H1 (cell line): ENCODE data around the gene PUSL1. TPM values are rescaled to one million over a fixed set of nuclear protein-coding genes. Genes with fewer than 3 reads are reported as not detected.

Experiments
- CTCF ChIA-PET: fragments of 300-600 bp; sonication (Branson Sonifier 250); formaldehyde crosslinking; loops from one replicate; lab custom pipeline; 2021; ENCODE audit not compliant: partially characterized antibody; lab: Charles Lee
- POLR2A ChIA-PET: fragments of 300-600 bp; sonication (Branson Sonifier 250); formaldehyde crosslinking; loops from one replicate; lab custom pipeline; 2021; ENCODE audit warnings: inconsistent platforms; ENCODE audit not compliant: partially characterized antibody; lab: Charles Lee
- DNase-seq, 2 experiments: peaks; one replicate each; pipeline versions ENCODE4 v3.0.0 to v3.0.0-alpha.2; 2010 to 2022; ENCODE audit warnings: low spot score in 2 of 2, low read depth in 1 of 2, mixed read lengths in 1 of 2
- FAIRE-seq: peaks from 2 replicates; lab custom pipeline; 2011; peaks lifted over from hg19 to GRCh38; lab: Jason Lieb, UNC
- H2AFZ ChIP-seq: 2 replicates; pipeline ENCODE4 v1.8.1; 2012; ENCODE audit warnings: low read length, inconsistent platforms
- H2AK5ac ChIP-seq: 2 replicates; pipeline ENCODE4 v1.6.1; 2013; ENCODE audit warnings: low read depth, low read length
- H2BK120ac ChIP-seq: replicated peaks from 2 replicates; pipeline ENCODE3; 2013; ENCODE audit warnings: low read depth, low read length, inconsistent platforms
- H2BK12ac ChIP-seq: 2 replicates; pipeline ENCODE4 v1.6.1; 2013; ENCODE audit warnings: low read depth, low read length
- H2BK15ac ChIP-seq: 2 replicates; pipeline ENCODE4 v1.6.1; 2013; ENCODE audit warnings: low read length
- H2BK20ac ChIP-seq: 2 replicates; pipeline ENCODE4 v1.6.1; 2013; ENCODE audit warnings: low read length
- H2BK5ac ChIP-seq: 2 replicates; pipeline ENCODE4 v1.6.1; 2013; ENCODE audit warnings: low read depth, low read length
- H3K14ac ChIP-seq: 2 replicates; pipeline ENCODE4 v1.6.1; 2013; ENCODE audit warnings: inconsistent platforms; ENCODE audit not compliant: insufficient read length
- H3K18ac ChIP-seq: 2 replicates; pipeline ENCODE4 v1.6.1; 2013; ENCODE audit warnings: low read length; ENCODE audit errors: extremely low read depth
- H3K23ac ChIP-seq: 2 replicates; pipeline ENCODE4 v1.6.1; 2013; ENCODE audit warnings: inconsistent platforms; ENCODE audit not compliant: insufficient read length
- H3K23me2 ChIP-seq: 2 replicates; pipeline ENCODE4 v1.6.1; 2013; ENCODE audit warnings: low read depth, low read length
- H3K27ac ChIP-seq: 2 replicates; pipeline ENCODE4 v1.6.1; 2011; ENCODE audit warnings: low read depth, low read length, inconsistent platforms
- H3K27me3 ChIP-seq, 4 experiments: replicated peaks in 1 of 4; 1 replicate in 1 of 4; 2 replicates in 3 of 4; pipeline versions ENCODE4 v1.6.1 to v1.8.1; 2011 to 2013; ENCODE audit warnings: low read length in 3 of 4, mild to moderate bottlenecking in 3 of 4, inconsistent platforms in 2 of 4, mixed read lengths in 2 of 4, moderate library complexity in 1 of 4; ENCODE audit not compliant: control insufficient read depth in 3 of 4, insufficient read depth in 3 of 4; ENCODE audit errors: extremely low read depth in 1 of 4
- H3K36me3 ChIP-seq, 4 experiments: 2 replicates each; pipeline versions ENCODE4 v1.6.1 to v1.8.1; 2011 to 2013; ENCODE audit warnings: mild to moderate bottlenecking in 4 of 4, low read length in 3 of 4, moderate library complexity in 2 of 4, control low read depth in 1 of 4, inconsistent platforms in 1 of 4; ENCODE audit not compliant: insufficient read depth in 4 of 4, control insufficient read depth in 2 of 4
- H3K4ac ChIP-seq: replicated peaks from 2 replicates; pipeline ENCODE3; 2013; ENCODE audit warnings: low read length, low read depth, mixed read lengths, inconsistent platforms; ENCODE audit not compliant: insufficient read length
- H3K4me1 ChIP-seq, 4 experiments: replicated peaks in 1 of 4; 1 replicate in 1 of 4; 2 replicates in 3 of 4; pipeline versions ENCODE4 v1.6.1 to v1.8.1; 2011 to 2013; ENCODE audit warnings: low read length in 3 of 4, inconsistent platforms in 2 of 4, mixed read lengths in 1 of 4; ENCODE audit not compliant: insufficient read depth in 4 of 4, control insufficient read depth in 3 of 4
- H3K4me2 ChIP-seq, 2 experiments: 2 replicates each; pipeline versions ENCODE4 v1.6.1 to v1.8.1; 2011 to 2013; ENCODE audit warnings: low read depth in 2 of 2, low read length in 2 of 2, control low read depth in 1 of 2, inconsistent platforms in 1 of 2, mild to moderate bottlenecking in 1 of 2; ENCODE audit not compliant: insufficient read depth in 1 of 2
- H3K4me3 ChIP-seq, 4 experiments: fragments of 200-600, 300-600 bp in 1 of 4; sonication (generic), shearing (Covaris generic), sonication (Bioruptor Twin) in 1 of 4; 2 replicates each; pipeline versions ENCODE4 v1.5.1 to v1.8.1; 2011 to 2016; ENCODE audit warnings: low read length in 4 of 4, low read depth in 3 of 4, control low read depth in 2 of 4, inconsistent platforms in 2 of 4, mild to moderate bottlenecking in 2 of 4, mixed read lengths in 1 of 4, moderate library complexity in 1 of 4; ENCODE audit not compliant: insufficient read depth in 2 of 4; ENCODE audit errors: extremely low read depth in 1 of 4
- H3K56ac ChIP-seq: replicated peaks from 2 replicates; pipeline ENCODE3; 2013; ENCODE audit warnings: low read depth, mild to moderate bottlenecking, mixed read lengths, low read length, inconsistent platforms; ENCODE audit not compliant: insufficient read length
- H3K79me1 ChIP-seq: 2 replicates; pipeline ENCODE4 v1.6.1; 2013; ENCODE audit warnings: low read depth, low read length, control low read depth
- H3K79me2 ChIP-seq, 2 experiments: 2 replicates each; pipeline versions ENCODE4 v1.6.1 to v1.8.1; 2012 to 2013; ENCODE audit warnings: low read length in 2 of 2, mild to moderate bottlenecking in 2 of 2, inconsistent platforms in 1 of 2; ENCODE audit not compliant: insufficient read depth in 2 of 2, control insufficient read depth in 1 of 2
- H3K9ac ChIP-seq, 4 experiments: replicated peaks in 1 of 4; 1 replicate in 1 of 4; 2 replicates in 3 of 4; pipeline versions ENCODE4 v1.6.1 to v1.8.1; 2011 to 2013; ENCODE audit warnings: low read depth in 3 of 4, low read length in 3 of 4, control low read depth in 2 of 4, mild to moderate bottlenecking in 2 of 4, moderate library complexity in 2 of 4, inconsistent platforms in 1 of 4; ENCODE audit errors: extremely low read depth in 1 of 4
- H3K9me3 ChIP-seq, 2 experiments: 2 replicates each; pipeline versions ENCODE4 v1.6.1 to v1.8.1; 2012 to 2013; ENCODE audit warnings: mild to moderate bottlenecking in 2 of 2, moderate library complexity in 2 of 2, control low read depth in 1 of 2, inconsistent platforms in 1 of 2, low read depth in 1 of 2, low read length in 1 of 2, mixed read lengths in 1 of 2; ENCODE audit not compliant: insufficient read depth in 2 of 2
- H4K20me1 ChIP-seq, 2 experiments: replicated peaks in 1 of 2; 2 replicates each; pipeline versions ENCODE3 to v1.8.1; 2011 to 2013; ENCODE audit warnings: inconsistent platforms in 2 of 2, low read length in 2 of 2, mild to moderate bottlenecking in 1 of 2; ENCODE audit not compliant: insufficient read depth in 2 of 2, control insufficient read depth in 1 of 2
- H4K5ac ChIP-seq: 2 replicates; pipeline ENCODE4 v1.6.1; 2013; ENCODE audit warnings: low read length, low read depth, mixed read lengths, inconsistent platforms; ENCODE audit not compliant: insufficient read length
- H4K8ac ChIP-seq: 2 replicates; pipeline ENCODE4 v1.8.0; 2013; ENCODE audit warnings: mild to moderate bottlenecking, moderate library complexity, low read length, inconsistent platforms; ENCODE audit not compliant: insufficient read depth; ENCODE audit errors: extremely low read depth
- H4K91ac ChIP-seq: replicated peaks from 2 replicates; pipeline ENCODE3; 2013; ENCODE audit warnings: low read length, mixed read lengths, inconsistent platforms; ENCODE audit not compliant: insufficient read length
- BRCA1 ChIP-seq: IDR thresholded peaks from 2 replicates; pipeline ENCODE4 v1.6.1; 2012; ENCODE audit warnings: low read depth, low read length, improper control_type of control experiment
- CBX8 ChIP-seq: fragments of 300-800, 300-1000 bp; sonication (generic); IDR thresholded peaks from 2 replicates; pipeline ENCODE4 v1.7.1; 2016; ENCODE audit warnings: low read depth, low read length, borderline replicate concordance
- CEBPB ChIP-seq: IDR thresholded peaks from 2 replicates; pipeline ENCODE4 v1.6.1; 2012; ENCODE audit warnings: low read depth, low read length
- CTBP2 ChIP-seq: IDR thresholded peaks from 2 replicates; pipeline ENCODE4 v1.7.0; 2011; ENCODE audit warnings: borderline replicate concordance, mild to moderate bottlenecking, moderate library complexity, mixed read lengths, low read length; ENCODE audit not compliant: insufficient read depth, insufficient read length
- MAFK ChIP-seq: IDR thresholded peaks from 2 replicates; pipeline ENCODE4 v1.6.1; 2012; ENCODE audit warnings: low read depth, mild to moderate bottlenecking, improper control_type of control experiment, low read length
- RFX5 ChIP-seq: IDR thresholded peaks from 2 replicates; pipeline ENCODE4 v1.6.1; 2011; ENCODE audit warnings: low read depth, low read length, improper control_type of control experiment, borderline replicate concordance
- SAP30 ChIP-seq: fragments of 300-600 bp; sonication (generic); IDR thresholded peaks from 2 replicates; pipeline ENCODE4 v1.7.1; 2012; ENCODE audit warnings: low read length, moderate library complexity, mild to moderate bottlenecking, inconsistent platforms; ENCODE audit not compliant: insufficient read depth, insufficient replicate concordance
- TCF12 ChIP-seq: IDR thresholded peaks from 2 replicates; pipeline ENCODE4 v1.6.1; 2011; ENCODE audit warnings: low read depth, mild to moderate bottlenecking, low read length
- YY1 ChIP-seq: IDR thresholded peaks from 2 replicates; pipeline ENCODE4 v1.6.1; 2011; ENCODE audit warnings: low read depth, mild to moderate bottlenecking, low read length
- WGBS, 2 experiments: shearing (Covaris generic) in 1 of 2; methylation state at CpG; one replicate each; pipeline versions ENCODE4 v1.1.6 to v1.1.7; 2013 to 2015; ENCODE audit warnings: low lambda C conversion rate in 2 of 2, mixed read lengths in 2 of 2, inconsistent platforms in 1 of 2, low coverage in 1 of 2, missing lambda C conversion rate in 1 of 2; ENCODE audit not compliant: insufficient replicate concordance in 2 of 2, insufficient coverage in 1 of 2, insufficient read length in 1 of 2; ENCODE audit errors: extremely low coverage in 1 of 2, missing lambda C conversion rate in 1 of 2; 5-methylcytosine and 5-hydroxymethylcytosine counted together
- polyA plus RNA-seq, 7 experiments: library from polyadenylated mRNA; depleted of rRNA in 3 of 7; stranded (reverse) in 5 of 7; unstranded in 2 of 7; fragments of >200 nt in 5 of 7; fragments of 200-250 nt in 2 of 7; gene quantifications; 1 replicate in 5 of 7; 2 replicates in 1 of 7; 4 replicates in 1 of 7; pipeline versions ENCODE4 v1.2.1 to v1.2.3, GENCODE V29; 2011 to 2013; ENCODE audit warnings: missing spikeins in 2 of 7, mixed read lengths in 2 of 7
- total RNA-seq: library from RNA; stranded (reverse); fragmentation: NEBNext Ultra II Directional; extraction: Animal tissue kit (Norgen Biotek cat#: 25700); gene quantifications from 2 replicates; pipeline ENCODE4 v1.2.1, GENCODE V29; 2021
- TF ChIP-seq, protein P1 (sequence below): IDR thresholded peaks from 2 replicates; pipeline ENCODE4 v1.6.1; 2011; ENCODE audit warnings: low read length, improper control_type of control experiment
- TF ChIP-seq, protein P2 (sequence below): IDR thresholded peaks from 2 replicates; pipeline ENCODE4 v1.6.1; 2012; ENCODE audit warnings: low read length, inconsistent platforms

Gene PUSL1
- total and polyA plus RNA-seq, 2 of the 8 experiments (the other 6 are each of a cell fraction or from before 2014, with no cell fraction given) = 38.8 to 87.4 TPM

DNA sequence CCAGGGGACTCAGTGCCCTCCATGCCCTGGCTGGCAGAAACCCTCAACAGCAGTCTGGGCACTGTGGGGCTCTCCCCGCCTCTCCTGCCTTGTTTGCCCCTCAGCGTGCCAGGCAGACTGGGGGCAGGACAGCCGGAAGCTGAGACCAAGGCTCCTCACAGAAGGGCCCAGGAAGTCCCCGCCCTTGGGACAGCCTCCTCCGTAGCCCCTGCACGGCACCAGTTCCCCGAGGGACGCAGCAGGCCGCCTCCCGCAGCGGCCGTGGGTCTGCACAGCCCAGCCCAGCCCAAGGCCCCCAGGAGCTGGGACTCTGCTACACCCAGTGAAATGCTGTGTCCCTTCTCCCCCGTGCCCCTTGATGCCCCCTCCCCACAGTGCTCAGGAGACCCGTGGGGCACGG is 19.9 kb downstream of the PUSL1 start:
- WGBS, 2 experiments = 100% methylated on average over 6 of the region's 15 CpGs; no CpG with 5 or more reads in 1 of the 2 experiments
- peaks cover 13% of the 10 kb centered on the region for H3K79me1 ChIP-seq
- H2BK120ac ChIP-seq = no peak overlapping the region
- H3K27ac ChIP-seq = no peak overlapping the region
- H2AFZ ChIP-seq = no peak overlapping the region
- CTCF ChIA-PET = interaction anchor here (0.5 kb wide), 1 partner anchor 340 kb away, joined by 3 read pairs; no protein-coding TSS in a partner anchor
- peaks cover 0 to 6% of the 10 kb centered on the region in 2 experiments; a peak in 2 of 4 replicates for H3K9me3 ChIP-seq
- no peak overlapping the region for H3K4me2 ChIP-seq
- peaks cover 0 to 3% (median 0%) of the 10 kb centered on the region in 4 experiments; a peak in 1 of 8 replicates for H3K36me3 ChIP-seq
- H2BK12ac ChIP-seq = no peak overlapping the region
- no peak overlapping the region for H2BK15ac ChIP-seq
- FAIRE-seq = no peak
- no peaks in the 10 kb centered on the region; a peak in 1 of 7 replicates for H3K27me3 ChIP-seq
- no peak overlapping the region for H3K23ac ChIP-seq
- no peak for DNase-seq
- no peak overlapping the region for H2AK5ac ChIP-seq
- H3K56ac ChIP-seq = no peak overlapping the region
- no peak overlapping the region for H2BK20ac ChIP-seq
- no peak overlapping the region for H3K9ac ChIP-seq
- H4K5ac ChIP-seq = no peak overlapping the region
- no peak overlapping the region for H3K4ac ChIP-seq
- H4K8ac ChIP-seq = no peak overlapping the region
- peaks cover 3 to 16% of the 10 kb centered on the region in 2 experiments; a peak in 3 of 4 replicates for H3K79me2 ChIP-seq
- H3K14ac ChIP-seq = no peak overlapping the region
- H4K91ac ChIP-seq = no peak overlapping the region
- no peak overlapping the region for H3K18ac ChIP-seq
- peaks cover 0 to 8% (median 3%) of the 10 kb centered on the region in 4 experiments; a peak in 5 of 7 replicates for H3K4me1 ChIP-seq
- POLR2A ChIA-PET = interaction anchor here (0.6 to 1.4 kb wide), 4 partner anchors 8 to 32 kb away, joined by 3 to 4 read pairs (median 4); no protein-coding TSS in a partner anchor
- H3K4me3 ChIP-seq = no peak overlapping the region
- H4K20me1 ChIP-seq = peaks cover 3 to 26% of the 10 kb centered on the region in 2 experiments
- H2BK5ac ChIP-seq = no peak overlapping the region
- peaks cover 9% of the 10 kb centered on the region for H3K23me2 ChIP-seq
- TF ChIP-seq MAFK (no peak), CTBP2 (no peak), TCF12 (no peak), SAP30 (no peak), BRCA1 (no peak), YY1 (no peak), CEBPB (no peak), CBX8 (no peak), RFX5 (no peak)
- TF ChIP-seq, protein P1, sequence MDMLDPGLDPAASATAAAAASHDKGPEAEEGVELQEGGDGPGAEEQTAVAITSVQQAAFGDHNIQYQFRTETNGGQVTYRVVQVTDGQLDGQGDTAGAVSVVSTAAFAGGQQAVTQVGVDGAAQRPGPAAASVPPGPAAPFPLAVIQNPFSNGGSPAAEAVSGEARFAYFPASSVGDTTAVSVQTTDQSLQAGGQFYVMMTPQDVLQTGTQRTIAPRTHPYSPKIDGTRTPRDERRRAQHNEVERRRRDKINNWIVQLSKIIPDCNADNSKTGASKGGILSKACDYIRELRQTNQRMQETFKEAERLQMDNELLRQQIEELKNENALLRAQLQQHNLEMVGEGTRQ = no peak
- TF ChIP-seq, protein P2, sequence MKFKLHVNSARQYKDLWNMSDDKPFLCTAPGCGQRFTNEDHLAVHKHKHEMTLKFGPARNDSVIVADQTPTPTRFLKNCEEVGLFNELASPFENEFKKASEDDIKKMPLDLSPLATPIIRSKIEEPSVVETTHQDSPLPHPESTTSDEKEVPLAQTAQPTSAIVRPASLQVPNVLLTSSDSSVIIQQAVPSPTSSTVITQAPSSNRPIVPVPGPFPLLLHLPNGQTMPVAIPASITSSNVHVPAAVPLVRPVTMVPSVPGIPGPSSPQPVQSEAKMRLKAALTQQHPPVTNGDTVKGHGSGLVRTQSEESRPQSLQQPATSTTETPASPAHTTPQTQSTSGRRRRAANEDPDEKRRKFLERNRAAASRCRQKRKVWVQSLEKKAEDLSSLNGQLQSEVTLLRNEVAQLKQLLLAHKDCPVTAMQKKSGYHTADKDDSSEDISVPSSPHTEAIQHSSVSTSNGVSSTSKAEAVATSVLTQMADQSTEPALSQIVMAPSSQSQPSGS = no peak
